ENCODE measurements around the gene RGS7. TPM values are rescaled to one million over a fixed set of nuclear protein-coding genes. Genes with fewer than 3 reads are reported as not detected.

Gene RGS7
- total RNA-seq, 1 experiment from 2014 or later = 0.10 TPM

- ATAC-seq = no peak
- Histone ChIP-seq H3K4me3 (ENCODE audit: low read depth in 2 of 2, low read length in 2 of 2) (no peak overlapping the region), H3K4me1 (ENCODE audit: control insufficient read depth, insufficient read depth, low read length) (no peaks in the 10 kb centered on the region), H3K27me3 (ENCODE audit: control insufficient read depth, insufficient read depth, low read length) (no peaks in the 10 kb centered on the region), H3K36me3 (ENCODE audit: control insufficient read depth, insufficient read depth, low read length) (no peaks in the 10 kb centered on the region), H3K27ac (ENCODE audit: low read length) (no peak overlapping the region), H3K9me3 (ENCODE audit: control insufficient read depth, insufficient read depth, low read depth, low read length) (no peaks in the 10 kb centered on the region)
- TF ChIP-seq REST (IDR thresholded peaks at IDR 0.05; ENCODE audit: insufficient read depth in 1 of 2, low read depth in 2 of 2, low read length in 1 of 2) (no peak), SIN3A (IDR thresholded peaks at IDR 0.05; ENCODE audit: borderline replicate concordance, insufficient read depth, low read depth, low read length) (no peak), CTCF (IDR thresholded peaks at IDR 0.05) (no peak), TCF7L2 (IDR thresholded peaks at IDR 0.05; ENCODE audit: low read depth, low read length) (no peak), POLR2AphosphoS5 (IDR thresholded peaks at IDR 0.05; ENCODE audit: low read depth, low read length) (no peak)
- POLR2A ChIA-PET = no interaction called here
- intact Hi-C loops (cut with micrococcal nuclease; ENCODE audit: unreplicated experiment) = no loop called here
- DNase-seq (ENCODE audit: low read depth, low spot score) = no peak
- in situ Hi-C loops (cut with HindIII; ENCODE audit: low pct_unique_long_range_greater_than_20kb, low sequenced_read_pairs) = no loop called here
- CTCF ChIA-PET = no interaction called here
- BruUV-seq (replicated peaks) = no TSS peak
Measured at GRCh38 chr1:241212628-241213027, 144.4 kb downstream of the RGS7 start.

- POLR2A ChIA-PET = no interaction called here
- CTCF ChIA-PET = no interaction called here
- intact Hi-C loops (cut with micrococcal nuclease; ENCODE audit: unreplicated experiment) = no loop called here
Measured at GRCh38 chr1:241208910-241209379, 148.1 kb downstream of the RGS7 start.

More at GRCh38 chr1:241208910-241209379, 148.1 kb downstream of the RGS7 start:
- TF ChIP-seq POLR2AphosphoS5 (IDR thresholded peaks at IDR 0.05; ENCODE audit: low read depth, low read length) (no peak), CTCF (IDR thresholded peaks at IDR 0.05) (0 out of 2 replicates have a peak, but pooled peaks have one; percentile 5), SIN3A (IDR thresholded peaks at IDR 0.05; ENCODE audit: borderline replicate concordance, insufficient read depth, low read depth, low read length) (no peak)
- ATAC-seq (no peak), DNase-seq (ENCODE audit: low read depth, low spot score) (no peak)
- Histone ChIP-seq H3K9me3 (ENCODE audit: control insufficient read depth, insufficient read depth, low read depth, low read length) (no peaks in the 10 kb centered on the region), H3K4me1 (ENCODE audit: control insufficient read depth, insufficient read depth, low read length) (no peaks in the 10 kb centered on the region), H3K27me3 (ENCODE audit: control insufficient read depth, insufficient read depth, low read length) (no peaks in the 10 kb centered on the region), H3K36me3 (ENCODE audit: control insufficient read depth, insufficient read depth, low read length) (no peaks in the 10 kb centered on the region), H3K4me3 (ENCODE audit: low read depth in 2 of 2, low read length in 2 of 2) (no peak overlapping the region), H3K27ac (ENCODE audit: low read length) (no peak overlapping the region)
- in situ Hi-C loops (cut with HindIII; ENCODE audit: low pct_unique_long_range_greater_than_20kb, low sequenced_read_pairs) = no loop called here
- no TSS peak for BruUV-seq (replicated peaks)
